ENCODE measurements around the gene KRTAP4-1.
"Not testable (repeated sequence)": the region's sequence is repeated elsewhere in the genome, so short reads cannot be mapped to it uniquely, and the experiment has no call there.

The KRTAP4-1 gene

GRCh38 chr17:41168121-41168520 is 16.6 kb downstream of the KRTAP4-1 start, which contains the start of gene KRTAP4-3:
Gene KRTAP4-3 (minus strand): TSS chr17:41168221. CDS start chr17:41168172, 49 bp downstream.
- no peak within 1 kb of the TSS for H3K4me3 ChIP-seq (ENCODE audit: low read length)
- DNase-seq (ENCODE audit: low read depth): no peak
- TF ChIP-seq CTCF (conservative IDR thresholded peaks at IDR 0.05; ENCODE audit: low read length): no peak

GRCh38 chr17:41167561-41167960 is 17.1 kb downstream of the KRTAP4-1 start:
- no peak for TF ChIP-seq CTCF (conservative IDR thresholded peaks at IDR 0.05; ENCODE audit: low read length)
- DNase-seq (ENCODE audit: low read depth): no peak
- no peak overlapping the region for H3K4me3 ChIP-seq (ENCODE audit: low read length)

GRCh38 chr17:41163828-41164227 is 20.9 kb downstream of the KRTAP4-1 start:
- TF ChIP-seq CTCF (conservative IDR thresholded peaks at IDR 0.05; ENCODE audit: low read length): no peak
- H3K4me3 ChIP-seq (ENCODE audit: low read length): no peak overlapping the region
- DNase-seq (ENCODE audit: low read depth): no peak

GRCh38 chr17:41160648-41161047 is 24.1 kb downstream of the KRTAP4-1 start, which contains the start of gene KRTAP4-4:
Gene KRTAP4-4 (minus strand): TSS chr17:41160748. CDS start chr17:41160691, 57 bp downstream.
- no peak within 1 kb of the TSS for H3K4me3 ChIP-seq (ENCODE audit: low read length)
- no peak for TF ChIP-seq CTCF (conservative IDR thresholded peaks at IDR 0.05; ENCODE audit: low read length)
- no peak for DNase-seq (ENCODE audit: low read depth)

GRCh38 chr17:41160190-41160589 is 24.5 kb downstream of the KRTAP4-1 start:
- not testable (repeated sequence) for DNase-seq (ENCODE audit: low read depth); H3K4me3 ChIP-seq (ENCODE audit: low read length)

GRCh38 chr17:41153856-41154255 is 30.9 kb downstream of the KRTAP4-1 start:
- no peak for TF ChIP-seq CTCF (conservative IDR thresholded peaks at IDR 0.05; ENCODE audit: low read length)
- no peak overlapping the region for H3K4me3 ChIP-seq (ENCODE audit: low read length)
- no peak for DNase-seq (ENCODE audit: low read depth)

- no peak for TF ChIP-seq CTCF (conservative IDR thresholded peaks at IDR 0.05; ENCODE audit: low read length)
- no peak overlapping the region for H3K4me3 ChIP-seq (ENCODE audit: low read length)
- no peak for DNase-seq (ENCODE audit: low read depth)
Observed at GRCh38 chr17:41151525-41151924, 33.2 kb downstream of the KRTAP4-1 start.

- no peak overlapping the region for H3K4me3 ChIP-seq (ENCODE audit: low read length)
- TF ChIP-seq CTCF (conservative IDR thresholded peaks at IDR 0.05; ENCODE audit: low read length): no peak
- DNase-seq (ENCODE audit: low read depth): no peak
Observed at GRCh38 chr17:41150026-41150425, 34.7 kb downstream of the KRTAP4-1 start.
